GM10248 (cell line): ENCODE results near the gene VRK1.

ENCODE experiments used
- CTCF ChIA-PET: fragments of 300-600 bp; sonication (Branson Sonifier 250); formaldehyde crosslinking; extraction: SDS; loops from one replicate; lab custom pipeline; 2021; ENCODE audit warnings: antibody characterized with exemption; lab: Yijun Ruan, JAX
- POLR2A ChIA-PET: fragments of 350-650 bp; sonication (Branson Sonifier 250); formaldehyde crosslinking; extraction: SDS; loops from one replicate; lab custom pipeline; 2020; ENCODE audit warnings: antibody characterized with exemption; lab: Yijun Ruan, JAX
- DNase-seq: peaks from one replicate; pipeline ENCODE4 v3.0.0; 2012; ENCODE audit errors: extremely low spot score
- CTCF ChIP-seq: IDR thresholded peaks from 2 replicates; pipeline ENCODE4 v1.5.1; 2012; ENCODE audit warnings: mild to moderate bottlenecking, low read depth; ENCODE audit errors: extremely low read depth, missing control alignments, control extremely low read depth

The VRK1 gene

DNA sequence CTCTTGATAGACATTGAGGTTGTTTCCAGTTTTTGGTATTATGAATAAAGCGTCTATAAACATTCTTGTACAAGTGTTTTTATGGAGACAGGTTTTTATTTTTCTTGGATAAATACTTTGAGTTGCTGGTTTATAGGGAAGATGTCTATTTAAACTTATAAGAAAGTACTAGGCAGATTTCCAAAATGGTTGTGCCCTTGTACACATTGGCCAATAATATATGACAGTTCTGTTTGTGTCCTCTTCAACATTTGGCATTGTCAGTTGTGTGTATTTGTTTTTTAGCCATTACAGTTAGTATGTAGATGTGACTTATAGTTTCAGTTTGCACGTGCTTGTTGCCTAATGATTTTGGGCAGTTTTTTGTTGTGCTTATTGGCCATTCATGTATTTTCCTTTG, 42.1 kb downstream of the VRK1 start:
- POLR2A ChIA-PET, result no interaction called here
- no peak for TF ChIP-seq CTCF
- DNase-seq, result no peak
- CTCF ChIA-PET, result no interaction called here

- no peak for TF ChIP-seq CTCF
- no peak for DNase-seq
- CTCF ChIA-PET, result interaction anchor here (0.9 to 3.0 kb wide), 6 partner anchors 10 to 44 kb away, joined by 3 to 15 read pairs (median 5); no protein-coding TSS in a partner anchor
- POLR2A ChIA-PET, result no interaction called here
Observed at GRCh38 chr14:96843137-96843536, 46.0 kb downstream of the VRK1 start.

DNA sequence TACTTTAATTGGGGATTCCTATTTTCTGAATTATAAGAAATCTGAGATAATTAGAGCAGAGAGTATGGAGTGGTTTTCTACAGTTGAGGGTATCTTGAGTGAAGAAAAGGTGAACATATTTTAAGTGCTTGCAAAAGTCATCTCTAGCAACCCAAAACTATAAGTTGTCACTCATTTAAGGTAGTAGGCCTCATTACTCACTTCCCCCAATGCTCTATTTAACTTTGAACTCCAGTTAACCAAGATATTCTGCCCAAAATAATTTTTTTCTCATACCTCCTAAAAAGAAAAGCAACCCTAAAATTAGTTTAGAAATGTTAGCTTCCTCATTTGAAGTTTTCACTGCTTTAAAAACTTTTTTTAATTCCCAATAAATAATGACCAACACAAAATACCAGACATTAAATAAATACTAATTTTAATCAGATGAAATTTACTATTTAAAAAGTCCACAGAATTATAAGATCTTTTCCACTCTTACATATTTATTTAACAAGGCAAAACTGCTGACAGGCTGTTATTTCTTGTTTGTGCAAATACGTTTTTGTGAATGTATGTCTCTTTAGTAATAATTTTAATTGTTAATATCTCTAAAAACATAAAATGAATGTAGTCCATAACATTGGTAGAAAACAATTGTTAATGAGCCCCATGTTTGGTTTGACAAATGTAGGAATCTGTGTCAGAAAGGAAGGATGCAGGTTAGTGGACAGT, 47.8 kb downstream of the VRK1 start:
- TF ChIP-seq CTCF, result no peak
- ChIA-PET POLR2A (no interaction called here), CTCF (interaction anchor here (1.4 to 1.9 kb wide), 2 partner anchors 13 to 17 kb away, joined by 3 to 6 read pairs; no protein-coding TSS in a partner anchor)
- no peak for DNase-seq

- TF ChIP-seq CTCF, result no peak
- POLR2A ChIA-PET, result no interaction called here
- CTCF ChIA-PET, result interaction anchor here (1.6 kb wide), 1 partner anchor 22 kb away, joined by 3 read pairs; no protein-coding TSS in a partner anchor
- DNase-seq, result no peak
Observed at GRCh38 chr14:96847451-96847850, 50.3 kb downstream of the VRK1 start.

DNA sequence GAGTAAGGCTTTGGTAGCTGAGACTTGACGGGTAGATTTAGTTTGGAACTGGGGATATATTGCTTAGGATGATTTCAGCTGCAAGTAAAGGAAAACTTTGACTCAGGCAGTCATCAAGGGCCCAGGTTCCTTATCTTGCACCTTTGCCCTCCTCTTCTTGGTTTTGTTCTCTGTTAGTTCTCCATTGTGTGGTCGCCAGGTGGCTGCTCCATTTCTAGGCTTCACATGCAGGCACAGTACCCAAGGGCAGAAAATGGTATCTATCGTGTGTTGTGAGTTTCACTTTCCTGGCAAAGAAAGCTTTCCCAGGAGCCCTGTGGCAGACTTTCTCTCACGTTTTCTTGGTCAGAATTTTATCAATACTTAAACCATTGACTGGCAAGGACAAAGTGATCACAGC, 50.8 kb downstream of the VRK1 start:
- no peak for TF ChIP-seq CTCF
- ChIA-PET POLR2A (no interaction called here), CTCF (interaction anchor here (1.3 to 1.6 kb wide), 2 partner anchors 10 to 22 kb away, joined by 3 read pairs; no protein-coding TSS in a partner anchor)
- no peak for DNase-seq

- ChIA-PET CTCF (interaction anchor here (0.7 kb wide), 1 partner anchor 22 kb away, joined by 3 read pairs; no protein-coding TSS in a partner anchor), POLR2A (no interaction called here)
- no peak for TF ChIP-seq CTCF
- no peak for DNase-seq
Observed at GRCh38 chr14:96849733-96850132, 52.6 kb downstream of the VRK1 start.
